Natural killer cell (primary cell): ENCODE data around the gene C6orf62. TPM values are rescaled to one million over a fixed set of nuclear protein-coding genes. Genes with fewer than 3 reads are reported as not detected.

Experiments used
- ATAC-seq, 3 donors: fragments of 150-1000 bp in 2 of 3; fragments of 200-7000 bp in 1 of 3; cut with Tn5 transposase; 1 replicate in 1 of 3; 2 replicates in 2 of 3; pipeline ENCODE4 v1.10.0; 2021; ENCODE audit warnings: mild to moderate bottlenecking in 2 of 3, moderate library complexity in 2 of 3
- DNase-seq, 2 donors: peaks; one replicate each; pipeline versions ENCODE4 v3.0.0 to v3.0.0-alpha.2; 2013 to 2021; ENCODE audit warnings: mixed read lengths in 1 of 2
- H3K27ac ChIP-seq: one replicate; pipeline ENCODE4 v1.5.1; 2013; ENCODE audit warnings: mild to moderate bottlenecking, low read length
- H3K27me3 ChIP-seq: one replicate; pipeline ENCODE4 v1.6.1; 2013; ENCODE audit warnings: low read length; ENCODE audit not compliant: control insufficient read depth, insufficient read depth
- H3K36me3 ChIP-seq: one replicate; pipeline ENCODE4 v1.6.1; 2013; ENCODE audit warnings: low read length; ENCODE audit not compliant: control insufficient read depth, insufficient read depth
- H3K4me1 ChIP-seq: one replicate; pipeline ENCODE4 v1.6.1; 2013; ENCODE audit warnings: low read length; ENCODE audit not compliant: control insufficient read depth, insufficient read depth
- H3K4me3 ChIP-seq: one replicate; pipeline ENCODE4 v1.5.1; 2013; ENCODE audit warnings: low read length
- H3K9me3 ChIP-seq: one replicate; pipeline ENCODE4 v1.6.1; 2013; ENCODE audit warnings: low read length; ENCODE audit not compliant: control insufficient read depth, insufficient read depth
- H3K27ac Mint-ChIP-seq, 2 donors: one replicate each; pipeline ENCODE4 v1.8.0; 2022; ENCODE audit warnings: mild to moderate bottlenecking in 2 of 2, mixed read lengths in 2 of 2, moderate library complexity in 1 of 2
- H3K27me3 Mint-ChIP-seq, 2 donors: one replicate each; pipeline ENCODE4 v1.8.0; 2022; ENCODE audit warnings: low read depth in 2 of 2, mixed read lengths in 2 of 2
- H3K36me3 Mint-ChIP-seq: one replicate; pipeline ENCODE4 v1.8.0; 2022; ENCODE audit warnings: mixed read lengths
- H3K4me1 Mint-ChIP-seq, 2 donors: one replicate each; pipeline ENCODE4 v1.8.0; 2022; ENCODE audit warnings: mixed read lengths in 2 of 2
- H3K4me3 Mint-ChIP-seq: one replicate; pipeline ENCODE4 v1.8.0; 2022; ENCODE audit warnings: mild to moderate bottlenecking, moderate library complexity, mixed read lengths
- H3K9me3 Mint-ChIP-seq, 2 donors: one replicate each; pipeline ENCODE4 v1.8.0; 2022; ENCODE audit warnings: mixed read lengths in 2 of 2
- CTCF ChIP-seq: fragments of 200-600 bp; IDR thresholded peaks from one replicate; pipeline ENCODE4 v1.8.0; 2022; ENCODE audit warnings: antibody characterized with exemption
- WGBS: methylation state at CpG from one replicate; pipeline ENCODE4 v1.1.7; 2013; ENCODE audit warnings: missing lambda C conversion rate; ENCODE audit not compliant: insufficient coverage; 5-methylcytosine and 5-hydroxymethylcytosine counted together
- intact Hi-C: fragments of 100-400 bp; cut with micrococcal nuclease; formaldehyde crosslinking; loops from one replicate; pipeline ENCODE4 v1.14.2; 2022
- total RNA-seq, 4 donors: library from RNA; stranded (reverse); fragments of 120-200 nt in 1 of 4; gene quantifications; one replicate each; pipeline versions ENCODE4 v1.2.3 to v1.2.4, GENCODE V29; 2013 to 2022

C6orf62 gene
- total RNA-seq, 3 donors from 2014 or later (not counting 1 experiment from before 2014, with no cell fraction given) = 129 to 163 (median 130) TPM

GRCh38 chr6:24692003-24692402 lies 27.0 kb downstream of the C6orf62 start:
- intact Hi-C loops = no loop called here
- 98% methylated on average over 3 of the region's 4 CpGs for whole genome bisulfite sequencing
- Histone ChIP-seq H3K4me1 (no peaks in the 10 kb centered on the region), H3K27me3 (no peaks in the 10 kb centered on the region), H3K36me3 (no peaks in the 10 kb centered on the region), H3K9me3 (no peaks in the 10 kb centered on the region), H3K4me3 (no peak overlapping the region), H3K27ac (no peak overlapping the region)
- H3K4me3 Mint-ChIP-seq = no peak overlapping the region
- TF ChIP-seq CTCF = no peak
- DNase-seq = no peak
- H3K27ac Mint-ChIP-seq = no peak overlapping the region
- H3K27me3 Mint-ChIP-seq = no peaks in the 10 kb centered on the region
- peaks cover 5 to 11% of the 10 kb centered on the region in 2 donors for H3K4me1 Mint-ChIP-seq
- H3K36me3 Mint-ChIP-seq = peaks cover 5% of the 10 kb centered on the region
- no peaks in the 10 kb centered on the region for H3K9me3 Mint-ChIP-seq
- no peak for ATAC-seq

- H3K36me3 ChIP-seq = no peaks in the 10 kb centered on the region
- H3K27me3 Mint-ChIP-seq = no peaks in the 10 kb centered on the region
- H3K4me3 Mint-ChIP-seq = no peak overlapping the region
- 87% methylated on average over 3 of the region's 3 CpGs for WGBS
- no peak for DNase-seq
- no peak overlapping the region for H3K27ac ChIP-seq
- no peak overlapping the region for H3K4me3 ChIP-seq
- no peaks in the 10 kb centered on the region for H3K9me3 Mint-ChIP-seq
- TF ChIP-seq CTCF = no peak
- intact Hi-C loops = no loop called here
- peaks cover 5 to 11% of the 10 kb centered on the region in 2 donors for H3K4me1 Mint-ChIP-seq
- ATAC-seq = no peak
- peaks cover 5% of the 10 kb centered on the region for H3K36me3 Mint-ChIP-seq
- H3K4me1 ChIP-seq = no peaks in the 10 kb centered on the region
- H3K27ac Mint-ChIP-seq = no peak overlapping the region
- no peaks in the 10 kb centered on the region for H3K9me3 ChIP-seq
- H3K27me3 ChIP-seq = no peaks in the 10 kb centered on the region
These were observed 27.4 kb downstream of the C6orf62 start for GRCh38 chr6:24691550-24691949.

DNA sequence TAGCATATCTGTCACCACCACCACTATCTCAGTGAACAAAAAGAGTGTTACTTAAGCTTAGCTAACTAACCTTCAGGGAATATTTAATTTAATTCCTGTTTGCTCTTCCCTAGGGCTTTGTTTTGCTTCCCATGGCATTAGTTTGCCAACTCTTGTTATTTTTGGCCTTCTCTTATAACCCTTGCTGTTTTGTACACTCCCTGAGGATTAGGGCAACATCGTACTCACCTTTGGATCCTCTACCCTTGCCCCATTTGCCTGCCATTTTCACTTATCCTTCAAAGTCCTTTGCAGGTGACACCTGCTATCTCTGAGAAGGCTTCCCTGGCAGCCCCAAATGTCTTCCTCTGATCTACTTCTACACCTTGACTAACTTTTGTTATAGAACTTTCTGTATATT lies 28.4 kb downstream of the C6orf62 start:
- no peaks in the 10 kb centered on the region for H3K9me3 ChIP-seq
- DNase-seq (no peak), ATAC-seq (no peak)
- H3K4me1 Mint-ChIP-seq = peaks cover 4 to 9% of the 10 kb centered on the region in 2 donors
- H3K4me3 ChIP-seq = no peak overlapping the region
- no peaks in the 10 kb centered on the region for H3K36me3 ChIP-seq
- H3K9me3 Mint-ChIP-seq = no peaks in the 10 kb centered on the region
- no peaks in the 10 kb centered on the region for H3K27me3 Mint-ChIP-seq
- intact Hi-C loops = no loop called here
- no peak overlapping the region for H3K27ac ChIP-seq
- no peaks in the 10 kb centered on the region for H3K27me3 ChIP-seq
- H3K27ac Mint-ChIP-seq = no peak overlapping the region
- H3K4me3 Mint-ChIP-seq = no peak overlapping the region
- 77% methylated on average over 1 of the region's 1 CpG for WGBS
- no peak for TF ChIP-seq CTCF
- H3K4me1 ChIP-seq = no peaks in the 10 kb centered on the region
- peaks cover 5% of the 10 kb centered on the region for H3K36me3 Mint-ChIP-seq

- no peak overlapping the region for H3K27ac Mint-ChIP-seq
- Histone ChIP-seq H3K36me3 (no peaks in the 10 kb centered on the region), H3K4me3 (no peak overlapping the region), H3K9me3 (no peaks in the 10 kb centered on the region), H3K27me3 (no peaks in the 10 kb centered on the region), H3K4me1 (no peaks in the 10 kb centered on the region), H3K27ac (no peak overlapping the region)
- peaks cover 0 to 5% of the 10 kb centered on the region in 2 donors for H3K4me1 Mint-ChIP-seq
- H3K27me3 Mint-ChIP-seq = no peaks in the 10 kb centered on the region
- DNase-seq = no peak
- 100% methylated on average over 2 of the region's 2 CpGs for WGBS
- ATAC-seq = no peak
- intact Hi-C loops = no loop called here
- H3K36me3 Mint-ChIP-seq = peaks cover 5% of the 10 kb centered on the region
- no peak for TF ChIP-seq CTCF
- H3K4me3 Mint-ChIP-seq = no peak overlapping the region
- no peaks in the 10 kb centered on the region for H3K9me3 Mint-ChIP-seq
These were observed 29.0 kb downstream of the C6orf62 start for GRCh38 chr6:24689964-24690363.
